A673 (cell line): ENCODE data around the gene SLC13A5.

Source experiments
- EZH2 ChIP-seq: fragments of 200-600 bp; sonication (generic); IDR thresholded peaks from 2 replicates; pipeline ENCODE4 v1.6.1; 2017; ENCODE audit warnings: borderline replicate concordance, low read depth, mild to moderate bottlenecking, mixed read lengths, antibody characterized with exemption, low read length; ENCODE audit not compliant: poor library complexity, severe bottlenecking
- TF ChIP-seq, protein P1 (sequence below): fragments of 300-800, 200-600 bp; sonication (generic); conservative IDR thresholded peaks from 2 replicates; pipeline ENCODE4 v1.5.1; 2017; ENCODE audit warnings: low read depth, mild to moderate bottlenecking, antibody characterized with exemption, low read length, moderate library complexity, mixed read lengths

DNA sequence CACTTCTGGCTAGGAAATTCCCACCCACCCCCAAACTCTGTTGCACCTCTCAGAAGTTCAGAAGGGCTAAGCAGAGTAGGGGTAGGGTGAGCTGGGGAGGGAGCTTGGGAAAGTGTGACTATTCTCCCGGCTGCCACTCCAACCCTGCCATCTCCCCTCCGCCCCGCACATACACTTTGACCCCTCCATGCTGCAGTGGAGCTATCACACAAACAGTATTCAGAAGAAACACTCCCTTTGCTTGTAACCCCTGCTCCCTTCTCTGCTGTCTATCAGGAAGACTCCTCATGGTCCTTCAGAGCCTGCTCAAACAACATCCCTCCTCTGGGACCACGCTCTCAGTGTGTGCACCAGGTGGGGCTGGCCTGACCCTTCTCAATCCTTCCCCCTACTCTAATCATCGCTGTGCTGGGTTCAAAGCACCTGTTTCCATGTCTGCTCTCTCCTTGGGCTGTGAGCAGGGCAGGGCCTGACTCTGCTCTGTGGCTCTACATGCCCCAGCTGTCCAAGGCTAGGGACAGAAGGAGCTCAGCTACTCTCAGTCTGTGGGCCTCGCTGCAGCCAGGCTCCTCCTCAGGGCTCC lies 8.6 kb downstream of the SLC13A5 start:
- TF ChIP-seq, protein P1, sequence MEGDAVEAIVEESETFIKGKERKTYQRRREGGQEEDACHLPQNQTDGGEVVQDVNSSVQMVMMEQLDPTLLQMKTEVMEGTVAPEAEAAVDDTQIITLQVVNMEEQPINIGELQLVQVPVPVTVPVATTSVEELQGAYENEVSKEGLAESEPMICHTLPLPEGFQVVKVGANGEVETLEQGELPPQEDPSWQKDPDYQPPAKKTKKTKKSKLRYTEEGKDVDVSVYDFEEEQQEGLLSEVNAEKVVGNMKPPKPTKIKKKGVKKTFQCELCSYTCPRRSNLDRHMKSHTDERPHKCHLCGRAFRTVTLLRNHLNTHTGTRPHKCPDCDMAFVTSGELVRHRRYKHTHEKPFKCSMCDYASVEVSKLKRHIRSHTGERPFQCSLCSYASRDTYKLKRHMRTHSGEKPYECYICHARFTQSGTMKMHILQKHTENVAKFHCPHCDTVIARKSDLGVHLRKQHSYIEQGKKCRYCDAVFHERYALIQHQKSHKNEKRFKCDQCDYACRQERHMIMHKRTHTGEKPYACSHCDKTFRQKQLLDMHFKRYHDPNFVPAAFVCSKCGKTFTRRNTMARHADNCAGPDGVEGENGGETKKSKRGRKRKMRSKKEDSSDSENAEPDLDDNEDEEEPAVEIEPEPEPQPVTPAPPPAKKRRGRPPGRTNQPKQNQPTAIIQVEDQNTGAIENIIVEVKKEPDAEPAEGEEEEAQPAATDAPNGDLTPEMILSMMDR = no peak
- TF ChIP-seq EZH2 = no peak
